A549 (cell line): ENCODE data around the gene UBQLN3. TPM values are rescaled to one million over a fixed set of nuclear protein-coding genes. Genes with fewer than 3 reads are reported as not detected.

ENCODE experiments used
- ATAC-seq, 2 experiments: fragments of 200-7000 bp in 1 of 2; fragments of >200 bp in 1 of 2; cut with Nextera tagmentation in 1 of 2; cut with Tn5 transposase in 1 of 2; 3 replicates each; pipeline versions ENCODE4 v1.8.0 to v1.9.1; 2018 to 2020; ENCODE audit warnings: mild to moderate bottlenecking in 1 of 2, moderate library complexity in 1 of 2
- CTCF ChIA-PET: fragments of 300-600 bp; sonication (Branson Sonifier 250); formaldehyde crosslinking; extraction: SDS; loops from one replicate; lab custom pipeline; 2021; ENCODE audit warnings: antibody characterized with exemption, inconsistent platforms; lab: Yijun Ruan, JAX
- POLR2A ChIA-PET: fragments of 350-600 bp; formaldehyde crosslinking; extraction: SDS; loops from one replicate; lab custom pipeline; 2021; ENCODE audit warnings: antibody characterized with exemption, inconsistent platforms; lab: Yijun Ruan, JAX
- DNase-seq, 2 experiments: peaks; one replicate each; pipeline versions ENCODE4 v3.0.0 to v3.0.0-alpha.2; 2011 to 2016; ENCODE audit warnings: low read depth in 1 of 2, low spot score in 1 of 2
- FAIRE-seq: peaks from 2 replicates; lab custom pipeline; 2011; peaks lifted over from hg19 to GRCh38; lab: Jason Lieb, UNC
- H3K27ac ChIP-seq, 2 experiments: fragments of >200 bp; sonication (Bioruptor Twin); formaldehyde crosslinking; 3 replicates each; pipeline ENCODE4 v1.5.1; 2016 to 2017
- H3K4me1 ChIP-seq: fragments of >200 bp; sonication (Bioruptor Twin); formaldehyde crosslinking; 3 replicates; pipeline ENCODE4 v1.6.1; 2016
- H3K4me2 ChIP-seq: fragments of >200 bp; sonication (Bioruptor Twin); formaldehyde crosslinking; 3 replicates; pipeline ENCODE4 v1.6.1; 2016
- H3K4me3 ChIP-seq: fragments of >200 bp; sonication (Bioruptor Twin); formaldehyde crosslinking; 3 replicates; pipeline ENCODE4 v1.5.1; 2016
- H3K9me3 ChIP-seq: fragments of >200 bp; sonication (Bioruptor Twin); formaldehyde crosslinking; 3 replicates; pipeline ENCODE4 v1.6.1; 2016
- BHLHE40 ChIP-seq: IDR thresholded peaks from 2 replicates; pipeline ENCODE4 v1.6.1; 2012; ENCODE audit warnings: low read depth, low read length, inconsistent platforms
- CBX2 ChIP-seq: fragments of 200-600 bp; sonication (generic); IDR thresholded peaks from 2 replicates; pipeline ENCODE4 v1.6.1; 2016; ENCODE audit warnings: low read depth, mild to moderate bottlenecking, borderline replicate concordance
- CBX8 ChIP-seq: fragments of 200-600 bp; sonication (generic); IDR thresholded peaks from 2 replicates; pipeline ENCODE4 v1.6.1; 2016
- EHF ChIP-seq: fragments of 250-450 bp; sonication (Bioruptor Pico); IDR thresholded peaks from 2 replicates; pipeline ENCODE4 v1.5.0; 2020; ENCODE audit warnings: mild to moderate bottlenecking
- EHMT2 ChIP-seq: fragments of 200-600 bp; sonication (generic); IDR thresholded peaks from 2 replicates; pipeline ENCODE4 v1.6.1; 2016; ENCODE audit warnings: antibody characterized with exemption, low read depth, mild to moderate bottlenecking, moderate library complexity
- EP300 ChIP-seq, 2 experiments: fragments of >200 bp; sonication (Bioruptor Twin); formaldehyde crosslinking; IDR thresholded peaks; 2 replicates in 1 of 2; 3 replicates in 1 of 2; pipeline ENCODE4 v1.6.1; 2016 to 2017
- ESRRA ChIP-seq: fragments of 150-350 bp; IDR thresholded peaks from 2 replicates; pipeline ENCODE4 v1.6.1; 2014; ENCODE audit warnings: mild to moderate bottlenecking, low read length, borderline replicate concordance
- FOSB ChIP-seq: fragments of 250-450 bp; sonication (Bioruptor Pico); IDR thresholded peaks from 2 replicates; pipeline ENCODE4 v1.5.0; 2020; ENCODE audit warnings: mild to moderate bottlenecking, moderate library complexity
- FOSL2 ChIP-seq, 2 experiments: fragments of 450-650 bp in 1 of 2; fragments of >200 bp in 1 of 2; sonication (Bioruptor Twin) in 1 of 2; formaldehyde crosslinking; IDR thresholded peaks; 2 replicates each; pipeline versions ENCODE4 v1.5.0 to v1.6.1; 2016 to 2020; ENCODE audit warnings: mild to moderate bottlenecking in 1 of 2, moderate library complexity in 1 of 2
- FOXS1 ChIP-seq: fragments of 250-450 bp; sonication (Bioruptor Pico); IDR thresholded peaks from 2 replicates; pipeline ENCODE4 v1.5.0; 2020; ENCODE audit warnings: mild to moderate bottlenecking, moderate library complexity
- GATA3 ChIP-seq: IDR thresholded peaks from 2 replicates; pipeline ENCODE4 v1.6.1; 2012; ENCODE audit warnings: borderline replicate concordance
- HDAC2 ChIP-seq: fragments of 200-600 bp; sonication (generic); IDR thresholded peaks from 2 replicates; pipeline ENCODE4 v1.6.1; 2016
- HEYL ChIP-seq: fragments of 250-450 bp; sonication (Bioruptor Pico); IDR thresholded peaks from 2 replicates; pipeline ENCODE4 v1.8.0; 2021; ENCODE audit warnings: mild to moderate bottlenecking, moderate library complexity
- HOXA7 ChIP-seq: fragments of 250-450 bp; sonication (Bioruptor Pico); IDR thresholded peaks from 2 replicates; pipeline ENCODE4 v1.5.0; 2020; ENCODE audit warnings: mild to moderate bottlenecking, moderate library complexity
- HOXB13 ChIP-seq: fragments of 250-450 bp; sonication (Bioruptor Pico); IDR thresholded peaks from 2 replicates; pipeline ENCODE4 v1.5.0; 2020; ENCODE audit warnings: low read depth, mild to moderate bottlenecking, moderate library complexity
- JUN ChIP-seq, 2 experiments: fragments of >200 bp; sonication (Bioruptor Twin); formaldehyde crosslinking; IDR thresholded peaks; 2 replicates in 1 of 2; 3 replicates in 1 of 2; pipeline ENCODE4 v1.6.1; 2016 to 2017
- JUNB ChIP-seq: fragments of >200 bp; sonication (Bioruptor Twin); formaldehyde crosslinking; IDR thresholded peaks from 2 replicates; pipeline ENCODE4 v1.6.1; 2016
- KDM1A ChIP-seq: fragments of 200-600 bp; sonication (generic); IDR thresholded peaks from 2 replicates; pipeline ENCODE4 v1.6.1; 2016; ENCODE audit warnings: low read depth, mild to moderate bottlenecking
- KDM5A ChIP-seq: fragments of 200-600 bp; sonication (generic); IDR thresholded peaks from 2 replicates; pipeline ENCODE4 v1.6.1; 2016; ENCODE audit warnings: antibody characterized with exemption, mild to moderate bottlenecking
- MAFK ChIP-seq: fragments of 450-650 bp; IDR thresholded peaks from 2 replicates; pipeline ENCODE4 v1.6.1; 2014; ENCODE audit not compliant: partially characterized antibody
- MAZ ChIP-seq: fragments of 150-350 bp; IDR thresholded peaks from 2 replicates; pipeline ENCODE4 v1.6.1; 2014; ENCODE audit warnings: antibody characterized with exemption, low read depth, low read length, borderline replicate concordance
- MYC ChIP-seq: IDR thresholded peaks from 2 replicates; pipeline ENCODE4 v1.6.1; 2012; ENCODE audit warnings: mild to moderate bottlenecking, inconsistent platforms, low read length, improper control_type of control experiment, borderline replicate concordance
- NFE2L2 ChIP-seq: fragments of 150-350 bp; conservative IDR thresholded peaks from 2 replicates; pipeline ENCODE4 v1.6.1; 2014; ENCODE audit warnings: low read length
- NR3C1 ChIP-seq: fragments of >200 bp; sonication (Bioruptor Twin); formaldehyde crosslinking; IDR thresholded peaks from 3 replicates; pipeline ENCODE4 v1.6.1; 2017
- PHF8 ChIP-seq: fragments of 200-600 bp; sonication (generic); IDR thresholded peaks from 2 replicates; pipeline ENCODE4 v1.6.1; 2016; ENCODE audit warnings: low read depth, mild to moderate bottlenecking, antibody characterized with exemption, moderate library complexity, borderline replicate concordance
- RCOR1 ChIP-seq: fragments of 150-350 bp; IDR thresholded peaks from 2 replicates; pipeline ENCODE4 v1.6.1; 2014; ENCODE audit warnings: antibody characterized with exemption, low read length, low read depth
- RFX5 ChIP-seq: fragments of 450-650 bp; IDR thresholded peaks from 2 replicates; pipeline ENCODE4 v1.7.1; 2014; ENCODE audit warnings: antibody characterized with exemption, mild to moderate bottlenecking, moderate library complexity
- SMC3 ChIP-seq: fragments of >200 bp; sonication (Bioruptor Twin); formaldehyde crosslinking; IDR thresholded peaks from 3 replicates; pipeline ENCODE4 v1.6.1; 2018; ENCODE audit warnings: inconsistent platforms
- SREBF2 ChIP-seq: fragments of 450-650 bp; IDR thresholded peaks from 2 replicates; pipeline ENCODE4 v1.6.1; 2014; ENCODE audit warnings: mild to moderate bottlenecking, moderate library complexity
- TFCP2L1 ChIP-seq: fragments of 250-450 bp; sonication (Bioruptor Pico); IDR thresholded peaks from 2 replicates; pipeline ENCODE4 v1.5.0; 2021; ENCODE audit warnings: mild to moderate bottlenecking
- TP53 ChIP-seq: fragments of 250-450 bp; sonication (Bioruptor Pico); IDR thresholded peaks from 2 replicates; pipeline ENCODE4 v1.5.0; 2021; ENCODE audit warnings: mild to moderate bottlenecking, moderate library complexity
- ZC3H11A ChIP-seq: fragments of 450-650 bp; IDR thresholded peaks from 2 replicates; pipeline ENCODE4 v1.6.1; 2014; ENCODE audit warnings: antibody characterized with exemption, mild to moderate bottlenecking
- ZNF302 ChIP-seq: fragments of 250-450 bp; sonication (Bioruptor Pico); IDR thresholded peaks from 2 replicates; pipeline ENCODE4 v1.9.0; 2021; ENCODE audit warnings: inconsistent platforms, mild to moderate bottlenecking, moderate library complexity
- ZSCAN20 ChIP-seq: fragments of 250-450 bp; sonication (Bioruptor Pico); IDR thresholded peaks from 2 replicates; pipeline ENCODE4 v1.8.0; 2022; ENCODE audit warnings: mild to moderate bottlenecking, moderate library complexity
- WGBS: methylation state at CpG from one replicate; pipeline ENCODE4 v1.1.6; 2017; ENCODE audit errors: missing lambda C conversion rate; 5-methylcytosine and 5-hydroxymethylcytosine counted together
- polyA plus RNA-seq, 4 experiments: library from polyadenylated mRNA; depleted of rRNA in 3 of 4; stranded (reverse); fragments of >200 nt; fragmentation: RNase III in 1 of 4; extraction: RNeasy Plus Mini Kit Qiagen cat#74134 plus additional on column Dnase treatment in 1 of 4; gene quantifications; 2 replicates in 3 of 4; 3 replicates in 1 of 4; pipeline ENCODE4 v1.2.3, GENCODE V29; 2011 to 2017
- TF ChIP-seq, protein P1 (sequence below): fragments of 150-350 bp; IDR thresholded peaks from 2 replicates; pipeline ENCODE4 v1.6.1; 2014; ENCODE audit warnings: low read depth, mild to moderate bottlenecking, low read length
- TF ChIP-seq, protein P2 (sequence below): fragments of 250-450 bp; sonication (Bioruptor Pico); IDR thresholded peaks from 2 replicates; pipeline ENCODE4 v1.5.0; 2020; ENCODE audit warnings: low read depth, mild to moderate bottlenecking, moderate library complexity
- TF ChIP-seq, protein P3 (sequence below): IDR thresholded peaks from 2 replicates; pipeline ENCODE4 v1.6.1; 2012
- TF ChIP-seq, protein P4 (sequence below): fragments of 450-650 bp; IDR thresholded peaks from 2 replicates; pipeline ENCODE4 v1.6.1; 2014; ENCODE audit warnings: antibody characterized with exemption

Gene UBQLN3
- polyA plus RNA-seq, 2 of the 4 experiments (the other 2 are of a cell fraction) = not detected

DNA sequence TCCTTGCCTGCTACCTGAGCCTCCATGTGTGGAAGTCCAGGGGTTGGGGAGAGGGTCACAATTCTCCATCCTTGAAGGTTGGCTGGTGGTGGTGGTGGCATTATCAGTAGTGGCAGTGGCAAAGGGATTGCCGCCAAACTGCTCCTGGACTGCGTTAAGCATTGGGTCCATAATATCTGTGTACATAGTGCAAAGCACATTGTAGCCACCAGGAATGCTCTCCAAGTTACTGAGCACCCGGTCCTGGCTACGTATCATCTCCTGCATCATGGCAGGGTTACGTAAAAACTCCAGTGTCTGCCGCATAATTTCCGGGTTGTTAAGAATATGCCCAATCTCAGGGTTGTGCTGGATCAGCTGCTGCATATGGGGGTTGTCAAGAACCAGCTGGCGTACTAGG is 1.2 kb downstream of the UBQLN3 start:
- 75% methylated on average over 8 of the region's 8 CpGs for WGBS
- H3K9me3 ChIP-seq = no peaks in the 10 kb centered on the region
- FAIRE-seq = no peak
- TF ChIP-seq FOSL2 (IDR thresholded peaks at IDR 0.05) (no peak), FOSL2 (CRISPR knock-in tag; IDR thresholded peaks at IDR 0.05) (no peak), CBX2 (no peak), TFCP2L1 (CRISPR knock-in tag) (no peak), ZC3H11A (no peak), NR3C1 (no peak), HOXB13 (CRISPR knock-in tag) (no peak), KDM5A (no peak), EHMT2 (no peak), MYC (no peak), SREBF2 (no peak), JUN (IDR thresholded peaks at IDR 0.05) (no peak)
- TF ChIP-seq, protein P1, sequence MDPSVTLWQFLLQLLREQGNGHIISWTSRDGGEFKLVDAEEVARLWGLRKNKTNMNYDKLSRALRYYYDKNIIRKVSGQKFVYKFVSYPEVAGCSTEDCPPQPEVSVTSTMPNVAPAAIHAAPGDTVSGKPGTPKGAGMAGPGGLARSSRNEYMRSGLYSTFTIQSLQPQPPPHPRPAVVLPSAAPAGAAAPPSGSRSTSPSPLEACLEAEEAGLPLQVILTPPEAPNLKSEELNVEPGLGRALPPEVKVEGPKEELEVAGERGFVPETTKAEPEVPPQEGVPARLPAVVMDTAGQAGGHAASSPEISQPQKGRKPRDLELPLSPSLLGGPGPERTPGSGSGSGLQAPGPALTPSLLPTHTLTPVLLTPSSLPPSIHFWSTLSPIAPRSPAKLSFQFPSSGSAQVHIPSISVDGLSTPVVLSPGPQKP = no peak
- H3K27ac ChIP-seq = no peak overlapping the region
- no peak overlapping the region for H3K4me3 ChIP-seq
- no peak overlapping the region for H3K4me2 ChIP-seq
- CTCF ChIA-PET = no interaction called here
- ATAC-seq = peak in 1 of 2 experiments; percentile 60; a peak in 3 of 6 replicates
- H3K4me1 ChIP-seq = no peaks in the 10 kb centered on the region
- POLR2A ChIA-PET = no interaction called here
- DNase-seq = no peak

DNA sequence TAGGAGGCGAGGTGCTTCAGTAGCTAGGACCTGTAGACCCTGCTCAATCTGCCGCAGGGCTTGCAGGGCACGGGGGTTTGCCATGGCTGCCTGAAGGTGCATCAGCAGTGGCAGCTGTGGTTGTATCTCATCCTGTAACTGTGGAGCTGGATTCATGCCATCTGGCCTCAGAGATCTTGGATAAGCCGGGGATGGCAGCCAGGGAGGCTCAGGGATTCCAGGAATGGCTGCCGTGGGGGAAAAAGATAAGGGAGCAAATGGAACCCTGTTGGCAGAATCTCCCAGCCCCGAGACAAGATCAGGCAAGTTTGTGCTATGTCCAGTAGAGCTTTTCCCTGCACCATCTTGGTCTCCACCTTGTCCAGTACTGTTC is 1.8 kb downstream of the UBQLN3 start:
- no peak for DNase-seq

DNA sequence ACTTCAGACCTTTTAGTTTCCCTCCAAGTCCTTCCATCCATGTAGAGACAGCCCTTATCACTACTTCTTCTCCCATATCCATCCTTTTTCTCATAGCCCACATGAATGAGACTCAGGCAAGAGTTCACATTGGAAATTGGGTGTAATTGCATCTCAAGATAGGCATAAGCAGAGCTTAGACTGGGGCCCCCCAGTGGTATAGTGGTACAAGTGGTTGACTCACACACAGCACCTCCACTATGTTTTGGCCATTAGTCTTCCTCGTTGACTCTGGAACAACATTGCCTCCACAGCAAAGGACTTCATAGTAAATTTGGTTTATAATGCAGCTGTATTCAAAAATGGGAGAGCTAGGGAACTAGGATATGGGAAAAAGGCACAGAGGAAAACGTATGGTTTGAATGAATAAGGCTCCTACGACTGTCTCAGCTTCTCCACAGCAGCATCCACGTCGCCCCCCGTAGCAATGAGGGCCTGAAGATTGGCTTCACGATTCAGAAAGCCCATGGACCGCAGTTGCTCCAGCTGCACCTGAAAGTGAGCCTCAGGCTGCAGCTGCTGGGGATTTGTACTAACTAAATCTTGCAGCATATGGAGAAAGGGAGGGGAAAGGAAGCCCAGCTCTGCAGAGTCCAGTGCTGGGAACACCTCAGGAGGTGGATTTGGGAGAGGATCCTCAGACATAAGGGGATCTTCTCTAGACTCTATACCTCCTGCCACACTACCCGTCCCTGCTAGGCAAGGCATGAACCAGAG is 2.4 kb downstream of the UBQLN3 start:
- no peaks in the 10 kb centered on the region for H3K4me1 ChIP-seq
- FAIRE-seq = no peak
- H3K4me2 ChIP-seq = no peak overlapping the region
- no peaks in the 10 kb centered on the region for H3K9me3 ChIP-seq
- H3K4me3 ChIP-seq = no peak overlapping the region
- WGBS = 33% methylated on average over 9 of the region's 9 CpGs
- no peak for DNase-seq
- no peak; a peak in 1 of 6 replicates for ATAC-seq
- ChIA-PET CTCF (interaction anchor here (0.8 kb wide), 1 partner anchor 855 kb away, joined by 3 read pairs; no protein-coding TSS in a partner anchor), POLR2A (no interaction called here)
- no peak overlapping the region for H3K27ac ChIP-seq
- no peak for TF ChIP-seq JUNB
- no peak for TF ChIP-seq HOXB13 (CRISPR knock-in tag)
- TF ChIP-seq, protein P2, sequence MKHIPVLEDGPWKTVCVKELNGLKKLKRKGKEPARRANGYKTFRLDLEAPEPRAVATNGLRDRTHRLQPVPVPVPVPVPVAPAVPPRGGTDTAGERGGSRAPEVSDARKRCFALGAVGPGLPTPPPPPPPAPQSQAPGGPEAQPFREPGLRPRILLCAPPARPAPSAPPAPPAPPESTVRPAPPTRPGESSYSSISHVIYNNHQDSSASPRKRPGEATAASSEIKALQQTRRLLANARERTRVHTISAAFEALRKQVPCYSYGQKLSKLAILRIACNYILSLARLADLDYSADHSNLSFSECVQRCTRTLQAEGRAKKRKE (CRISPR knock-in tag) = no peak
- TF ChIP-seq HOXA7 = no peak
- TF ChIP-seq, protein P3, sequence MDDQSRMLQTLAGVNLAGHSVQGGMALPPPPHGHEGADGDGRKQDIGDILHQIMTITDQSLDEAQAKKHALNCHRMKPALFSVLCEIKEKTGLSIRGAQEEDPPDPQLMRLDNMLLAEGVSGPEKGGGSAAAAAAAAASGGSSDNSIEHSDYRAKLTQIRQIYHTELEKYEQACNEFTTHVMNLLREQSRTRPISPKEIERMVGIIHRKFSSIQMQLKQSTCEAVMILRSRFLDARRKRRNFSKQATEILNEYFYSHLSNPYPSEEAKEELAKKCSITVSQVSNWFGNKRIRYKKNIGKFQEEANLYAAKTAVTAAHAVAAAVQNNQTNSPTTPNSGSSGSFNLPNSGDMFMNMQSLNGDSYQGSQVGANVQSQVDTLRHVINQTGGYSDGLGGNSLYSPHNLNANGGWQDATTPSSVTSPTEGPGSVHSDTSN = no peak
- no peak for TF ChIP-seq ZSCAN20 (CRISPR knock-in tag)
- TF ChIP-seq RFX5 = no peak
- TF ChIP-seq ESRRA = no peak
- TF ChIP-seq HDAC2 = no peak
- TF ChIP-seq, protein P4, sequence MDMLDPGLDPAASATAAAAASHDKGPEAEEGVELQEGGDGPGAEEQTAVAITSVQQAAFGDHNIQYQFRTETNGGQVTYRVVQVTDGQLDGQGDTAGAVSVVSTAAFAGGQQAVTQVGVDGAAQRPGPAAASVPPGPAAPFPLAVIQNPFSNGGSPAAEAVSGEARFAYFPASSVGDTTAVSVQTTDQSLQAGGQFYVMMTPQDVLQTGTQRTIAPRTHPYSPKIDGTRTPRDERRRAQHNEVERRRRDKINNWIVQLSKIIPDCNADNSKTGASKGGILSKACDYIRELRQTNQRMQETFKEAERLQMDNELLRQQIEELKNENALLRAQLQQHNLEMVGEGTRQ = no peak
- no peak for TF ChIP-seq FOSB (CRISPR knock-in tag)
- no peak for TF ChIP-seq CBX8
- TF ChIP-seq TP53 (CRISPR knock-in tag) = no peak
- TF ChIP-seq RCOR1 = no peak
- TF ChIP-seq NFE2L2 = no peak
- no peak for TF ChIP-seq EHMT2

More for the DNA sequence above, 1.8 kb downstream of the UBQLN3 start:
- CTCF ChIA-PET = interaction anchor here (0.8 kb wide), 1 partner anchor 855 kb away, joined by 3 read pairs; no protein-coding TSS in a partner anchor
- 28% methylated on average over 5 of the region's 6 CpGs for WGBS
- H3K4me3 ChIP-seq = no peak overlapping the region
- H3K27ac ChIP-seq = no peak overlapping the region
- no peak for ATAC-seq
- no peaks in the 10 kb centered on the region for H3K9me3 ChIP-seq
- FAIRE-seq = no peak
- POLR2A ChIA-PET = no interaction called here
- no peaks in the 10 kb centered on the region for H3K4me1 ChIP-seq
- no peak overlapping the region for H3K4me2 ChIP-seq
- TF ChIP-seq JUNB (no peak), EHMT2 (no peak), BHLHE40 (no peak), MAZ (no peak), PHF8 (no peak), SMC3 (no peak), HOXA7 (no peak), FOXS1 (no peak), EP300 (IDR thresholded peaks at IDR 0.05) (no peak), RFX5 (no peak), ZNF302 (CRISPR knock-in tag) (no peak), FOSB (CRISPR knock-in tag) (no peak), CBX2 (no peak), MAFK (no peak), HEYL (CRISPR knock-in tag) (no peak), MYC (no peak), KDM1A (no peak), GATA3 (no peak), EHF (CRISPR knock-in tag) (no peak), TP53 (CRISPR knock-in tag) (no peak)
